ENCODE results near the gene TXNIP. TPM values are rescaled to one million over a fixed set of nuclear protein-coding genes. Genes with fewer than 3 reads are reported as not detected.

Gene TXNIP
- total RNA-seq, 4 donors from 2014 or later = 1,118 to 3,262 (median 1,971) TPM

- TF ChIP-seq CTCF (IDR thresholded peaks at IDR 0.05) = no peak
- peak; percentile 82 for DNase-seq (ENCODE audit: low spot score)
- peak; percentile 84 for ATAC-seq (ENCODE audit: low FRiP score)
Observed at GRCh38 chr1:145957443-145958319, 38.7 kb downstream of the TXNIP start, which contains the start of gene LIX1L. Gene LIX1L (minus strand): TSS chr1:145958017. CDS start chr1:145957927, 90 bp downstream.

GRCh38 chr1:145956781-145957442 lies 39.5 kb downstream of the TXNIP start:
- no peak for TF ChIP-seq CTCF (IDR thresholded peaks at IDR 0.05)
- no peak for ATAC-seq (ENCODE audit: low FRiP score)
- DNase-seq (ENCODE audit: low spot score) = no peak

DNA sequence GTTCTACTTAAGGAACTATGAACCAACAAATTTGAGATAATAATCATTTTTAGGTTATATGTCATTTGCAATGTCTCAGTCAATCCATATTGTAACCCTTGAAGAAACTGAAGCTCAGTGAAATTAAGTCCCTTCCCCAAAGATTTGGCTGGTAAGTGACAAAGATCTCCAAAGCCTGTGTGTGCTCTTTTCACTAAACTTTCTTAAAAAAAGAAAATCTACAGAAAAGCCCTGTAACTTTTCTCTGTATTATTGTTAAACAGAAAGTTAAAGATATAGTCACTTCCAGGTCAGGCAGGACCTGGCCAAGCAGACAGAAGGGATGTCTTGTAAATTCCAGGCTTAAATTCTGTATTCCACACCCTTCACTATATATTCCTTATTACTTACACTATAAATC lies 40.0 kb downstream of the TXNIP start:
- DNase-seq (ENCODE audit: low spot score) (no peak), ATAC-seq (ENCODE audit: low FRiP score) (no peak)
- no peak for TF ChIP-seq CTCF (IDR thresholded peaks at IDR 0.05)

DNA sequence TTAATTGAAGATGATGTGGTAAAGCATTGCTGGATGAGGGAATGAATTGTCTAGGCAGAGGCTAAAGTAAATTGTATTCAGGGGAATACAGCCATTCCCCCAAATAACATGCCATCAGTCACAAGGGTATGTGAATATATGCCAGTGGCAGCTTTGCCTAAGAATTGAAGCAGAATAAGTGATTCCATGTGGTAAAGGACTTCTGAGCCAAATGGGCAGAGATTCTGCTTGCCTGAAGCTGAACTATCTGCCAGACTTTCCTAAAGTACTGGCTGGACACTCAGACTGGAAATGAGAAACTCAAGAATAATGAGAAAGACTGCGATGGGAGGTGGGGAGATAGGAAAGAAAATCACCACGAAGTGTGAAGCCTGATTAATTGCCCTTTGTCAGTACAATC lies 40.9 kb downstream of the TXNIP start:
- TF ChIP-seq CTCF (IDR thresholded peaks at IDR 0.05) = no peak
- ATAC-seq (ENCODE audit: low FRiP score) (no peak), DNase-seq (ENCODE audit: low spot score) (no peak)

DNA sequence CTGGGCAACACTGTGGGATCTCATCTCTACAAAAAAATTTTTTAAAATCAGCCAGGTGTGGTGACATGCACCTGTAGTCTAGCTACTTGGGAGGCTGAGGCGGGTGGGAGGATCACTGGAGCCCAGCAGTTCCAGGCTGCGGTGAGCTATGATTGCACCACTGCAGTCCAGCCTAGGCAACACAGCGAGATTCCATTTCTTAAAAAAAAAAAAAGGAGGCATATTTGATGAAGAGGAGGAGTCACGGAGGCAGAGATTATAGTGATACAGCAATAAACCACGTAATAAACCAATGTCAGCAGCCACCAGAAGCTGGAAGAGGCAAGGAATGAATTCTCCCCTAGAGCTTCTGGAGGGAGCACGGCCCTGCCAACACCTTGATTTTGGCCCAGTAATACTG lies 42.5 kb downstream of the TXNIP start:
- no peak for TF ChIP-seq CTCF (IDR thresholded peaks at IDR 0.05)
- no peak for ATAC-seq (ENCODE audit: low FRiP score)

DNA sequence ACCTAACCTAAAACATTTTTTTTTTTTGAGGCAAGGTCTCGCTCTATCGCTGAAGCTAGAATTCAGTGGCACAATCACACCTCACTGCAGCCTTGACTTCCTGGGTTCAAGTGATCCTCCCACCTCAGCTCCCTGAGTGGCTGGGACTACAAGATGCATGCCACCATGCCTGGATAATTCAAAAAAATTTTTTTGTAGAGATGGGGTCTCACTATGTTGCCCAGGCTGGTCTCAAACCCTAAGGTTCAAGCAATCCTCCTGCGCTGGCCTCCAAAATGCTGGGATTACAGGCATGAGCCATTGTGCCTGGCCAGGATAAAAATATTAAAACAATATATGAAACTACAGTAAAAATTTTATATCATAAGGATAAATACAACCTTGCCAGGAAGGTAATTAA lies 43.5 kb downstream of the TXNIP start:
- ATAC-seq (ENCODE audit: low FRiP score) = no peak

More for the DNA sequence above, 42.5 kb downstream of the TXNIP start:
- DNase-seq (ENCODE audit: low spot score) = no peak

More for the DNA sequence above, 43.5 kb downstream of the TXNIP start:
- no peak for DNase-seq (ENCODE audit: low spot score)
- TF ChIP-seq CTCF (IDR thresholded peaks at IDR 0.05) = no peak
